GM21529 (cell line): ENCODE data around the gene GGT5.

Experiments used
- ATAC-seq: cut with Tn5 transposase; IDR thresholded peaks from one replicate; pipeline ENCODE4 v1.9.1; 2021; ENCODE audit not compliant: unreplicated experiment

The GGT5 gene

DNA sequence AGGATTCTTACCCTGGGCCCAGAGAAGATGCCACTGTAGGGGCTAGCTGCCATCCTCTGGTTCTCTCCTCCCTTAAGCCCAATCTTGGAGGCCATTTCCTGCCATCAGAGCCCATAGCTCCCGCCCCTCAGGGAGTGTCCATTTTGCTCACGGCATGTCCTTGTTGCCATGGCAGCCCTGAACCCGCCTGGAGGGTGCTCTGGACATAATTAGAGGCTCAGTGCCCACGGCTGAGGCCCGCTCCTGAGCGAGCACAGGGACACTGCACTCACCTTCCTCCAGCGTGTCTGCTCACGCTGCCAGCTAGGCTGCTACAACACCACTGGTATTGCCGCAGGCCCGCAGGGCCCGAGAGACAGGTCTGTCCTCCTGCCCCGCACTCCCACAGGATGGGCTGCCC lies 74.7 kb downstream of the GGT5 start:
- no peak for ATAC-seq
